GM21619 (cell line): ENCODE measurements around the gene LENEP.

ENCODE experiments used
- ATAC-seq: cut with Tn5 transposase; IDR thresholded peaks from one replicate; pipeline ENCODE4 v1.9.1; 2021; ENCODE audit not compliant: unreplicated experiment

LENEP gene

DNA sequence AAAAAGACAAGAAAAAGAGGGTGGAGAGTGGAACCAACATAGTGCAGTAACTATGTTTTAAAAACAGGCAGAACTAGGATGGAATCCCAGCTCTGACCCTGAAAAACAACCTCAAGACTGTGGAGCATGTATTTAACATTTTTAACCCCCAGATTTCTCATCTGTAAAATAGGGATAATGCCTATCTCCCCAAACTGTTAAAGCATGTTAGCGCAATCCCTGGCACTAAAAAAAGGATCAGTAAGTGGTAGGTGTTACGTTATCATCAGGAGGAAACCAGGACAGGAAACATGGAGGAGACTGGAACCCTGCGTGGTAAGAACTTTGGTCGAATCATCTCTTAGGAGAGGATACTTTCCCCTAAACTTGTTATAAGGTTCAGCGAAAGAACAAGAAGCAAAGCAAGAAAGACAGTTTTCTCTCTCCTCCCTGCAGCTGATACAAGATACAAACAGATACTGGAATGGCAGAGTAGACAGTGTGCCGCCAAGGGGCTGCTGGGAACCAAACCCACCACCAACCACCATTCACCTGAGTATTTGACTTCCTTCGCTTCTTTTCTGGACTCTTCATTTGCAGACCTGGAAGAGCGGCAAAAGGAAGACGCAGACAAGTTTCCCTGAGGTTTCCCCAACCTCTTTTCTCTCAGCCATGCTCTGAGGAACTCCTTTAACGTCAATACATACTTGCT, 32.8 kb upstream of the LENEP start:
- ATAC-seq: no peak

DNA sequence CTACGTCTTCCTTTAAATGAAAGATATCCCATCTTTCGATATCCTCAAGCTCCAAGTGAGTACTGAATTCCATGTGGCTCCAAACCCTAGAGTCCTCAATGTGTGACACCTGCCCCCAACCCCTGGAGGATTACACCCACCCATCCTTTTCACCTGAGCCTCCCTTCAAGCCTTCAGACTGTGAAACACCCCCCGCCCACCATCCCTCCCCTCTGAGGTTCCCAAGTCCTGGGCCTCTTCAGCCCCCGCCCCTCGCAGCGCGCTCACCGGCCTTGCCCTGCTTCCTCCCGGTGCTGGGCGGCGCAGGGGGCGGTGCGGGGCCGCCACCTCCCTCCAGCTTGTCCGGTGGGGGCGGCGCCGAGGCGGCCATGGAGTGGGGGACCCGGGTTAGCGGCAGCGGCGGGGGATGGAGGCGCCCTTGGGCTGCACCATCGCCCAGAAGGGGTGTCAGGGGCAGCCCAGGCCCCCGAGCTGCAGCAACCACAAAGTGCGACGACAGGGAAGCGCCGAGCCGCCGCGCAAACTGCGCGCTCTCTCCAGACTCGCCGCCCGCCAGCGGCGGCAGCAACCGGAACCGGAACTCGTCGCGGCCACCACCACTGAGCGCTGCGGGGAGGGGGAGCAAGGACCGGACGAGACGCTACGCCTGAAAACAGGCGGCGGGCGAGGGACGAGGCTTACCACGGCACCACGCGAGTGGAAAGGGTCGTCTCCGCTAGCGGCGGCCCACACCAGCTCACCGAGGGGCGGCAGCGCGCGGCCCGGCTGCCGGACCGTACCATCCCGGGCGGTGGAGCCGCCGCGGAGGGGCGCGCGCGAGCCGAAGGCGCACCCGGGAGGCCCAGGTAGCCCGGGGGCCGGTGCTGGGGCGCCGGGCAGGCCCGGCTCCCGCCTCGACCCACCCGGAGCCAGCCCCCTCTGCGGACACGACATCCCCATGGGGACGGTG, 31.9 kb upstream of the LENEP start, which contains the start of gene PYGO2:
Gene PYGO2 (minus strand): TSS at position 576 of the 949 bp plus-strand sequence. CDS start 206 bp downstream, at position 370.
- peak; percentile 67 for ATAC-seq

DNA sequence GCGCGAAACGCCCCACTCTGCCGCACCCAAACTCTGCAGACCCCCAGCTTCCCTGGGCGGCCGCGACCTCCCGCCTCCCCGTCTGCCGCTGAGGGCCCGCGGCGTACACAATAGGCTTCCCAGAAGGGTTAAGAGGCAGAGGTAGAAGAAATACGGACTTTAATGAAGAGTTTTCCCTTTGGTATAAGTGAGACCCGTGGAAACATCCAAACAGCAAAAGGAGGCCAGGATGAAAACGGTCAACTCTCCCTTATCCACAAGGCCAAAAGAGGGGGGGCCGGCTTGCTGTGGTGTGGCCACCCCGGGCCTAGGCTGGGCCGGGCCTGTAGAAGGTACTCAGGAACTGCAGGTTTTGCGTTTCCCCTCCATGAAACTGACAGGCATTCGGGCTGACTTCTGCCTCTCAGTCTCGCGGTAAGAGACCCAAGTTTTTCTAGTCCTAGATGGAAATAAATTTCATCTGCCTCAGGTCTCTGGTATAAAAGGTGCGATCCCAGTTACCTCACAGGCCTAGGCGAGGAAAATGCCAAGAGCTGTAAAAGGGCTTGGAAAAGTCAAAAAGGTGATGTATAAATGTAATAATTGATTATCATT, 31.1 kb upstream of the LENEP start:
- peak; percentile 26 for ATAC-seq

DNA sequence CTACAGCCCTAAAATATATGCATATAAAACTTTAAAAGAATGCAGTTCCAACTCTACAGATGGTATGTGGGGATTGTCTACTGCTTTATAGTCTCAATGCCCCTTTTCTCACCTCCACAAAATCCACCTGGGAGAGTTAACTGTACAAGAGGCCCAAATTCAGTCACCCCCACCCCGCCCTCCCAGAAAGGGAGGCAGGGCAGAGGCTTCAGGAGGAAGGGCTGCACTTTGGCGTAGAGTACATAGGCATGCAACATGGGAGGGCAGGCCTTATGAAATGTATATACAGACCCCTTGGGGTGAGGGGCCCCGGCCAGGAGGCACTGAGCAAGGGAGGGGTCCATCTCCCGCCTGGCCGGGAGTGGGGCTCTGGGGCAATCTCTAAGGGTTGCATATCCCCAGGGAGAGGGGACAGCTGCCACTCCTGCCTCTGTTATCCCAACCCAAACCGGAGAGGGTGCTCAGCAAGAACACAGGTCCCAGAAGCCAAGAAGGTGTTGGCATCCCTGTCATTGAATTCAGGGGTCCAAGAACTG, 30.5 kb upstream of the LENEP start:
- ATAC-seq: no peak

DNA sequence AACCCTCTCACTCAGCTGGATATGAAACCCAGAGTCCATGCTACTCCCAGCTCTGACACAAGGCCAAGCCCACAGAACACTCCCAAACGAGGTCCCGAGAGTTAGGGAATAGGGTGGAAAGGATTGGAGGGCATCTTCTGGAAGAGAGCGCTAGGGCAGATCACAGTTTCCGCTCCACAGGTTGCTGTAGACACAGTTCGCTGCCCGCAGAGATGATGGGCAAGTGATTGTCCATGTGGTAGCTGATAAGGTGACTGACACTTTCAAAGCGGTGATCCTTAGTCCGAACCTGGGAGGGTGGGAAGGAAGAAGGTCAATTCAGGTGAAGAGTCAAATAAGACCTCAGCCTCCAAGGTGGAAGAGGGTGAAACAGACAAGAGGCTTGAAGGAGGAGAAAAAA, 29.7 kb upstream of the LENEP start:
- no peak for ATAC-seq

DNA sequence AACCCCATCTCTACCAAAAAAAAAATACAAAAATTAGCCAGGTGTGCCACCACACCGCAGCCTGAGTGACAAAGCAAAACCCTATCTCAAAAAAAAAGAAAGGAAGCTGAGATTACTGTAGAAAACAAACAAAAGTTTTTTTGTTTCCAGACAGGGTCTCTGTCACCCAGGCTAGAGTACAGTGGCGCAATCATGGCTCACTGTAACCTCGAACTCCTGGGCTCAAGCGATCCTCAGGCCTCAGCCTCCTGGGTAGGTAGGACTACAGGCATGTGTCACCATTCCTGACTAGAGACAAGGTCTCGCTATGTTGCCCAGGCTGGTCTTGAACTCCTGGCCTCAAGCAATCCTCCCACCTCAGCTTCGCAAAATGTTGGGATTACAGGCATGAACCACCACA, 29.0 kb upstream of the LENEP start:
- no peak for ATAC-seq

DNA sequence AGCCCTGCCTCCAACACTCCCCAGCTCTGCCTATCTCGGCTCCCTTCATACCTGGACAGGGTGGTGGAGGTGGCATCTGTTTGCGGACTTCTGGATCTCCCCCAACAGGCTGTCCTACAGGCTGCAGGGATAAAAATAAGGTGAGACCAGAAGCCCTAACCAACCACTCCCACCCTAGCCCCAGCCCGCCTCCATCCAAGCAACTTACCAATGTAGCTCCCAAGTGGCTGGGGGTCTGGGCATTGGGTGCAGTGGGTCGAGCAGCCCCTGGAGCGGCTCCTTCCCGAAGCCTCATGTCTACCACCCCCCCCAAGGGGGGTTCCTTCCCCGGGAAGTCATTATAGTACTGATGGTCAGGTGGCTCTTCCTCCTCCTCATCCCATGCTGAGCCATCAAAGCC, 27.3 kb upstream of the LENEP start:
- ATAC-seq: no peak

DNA sequence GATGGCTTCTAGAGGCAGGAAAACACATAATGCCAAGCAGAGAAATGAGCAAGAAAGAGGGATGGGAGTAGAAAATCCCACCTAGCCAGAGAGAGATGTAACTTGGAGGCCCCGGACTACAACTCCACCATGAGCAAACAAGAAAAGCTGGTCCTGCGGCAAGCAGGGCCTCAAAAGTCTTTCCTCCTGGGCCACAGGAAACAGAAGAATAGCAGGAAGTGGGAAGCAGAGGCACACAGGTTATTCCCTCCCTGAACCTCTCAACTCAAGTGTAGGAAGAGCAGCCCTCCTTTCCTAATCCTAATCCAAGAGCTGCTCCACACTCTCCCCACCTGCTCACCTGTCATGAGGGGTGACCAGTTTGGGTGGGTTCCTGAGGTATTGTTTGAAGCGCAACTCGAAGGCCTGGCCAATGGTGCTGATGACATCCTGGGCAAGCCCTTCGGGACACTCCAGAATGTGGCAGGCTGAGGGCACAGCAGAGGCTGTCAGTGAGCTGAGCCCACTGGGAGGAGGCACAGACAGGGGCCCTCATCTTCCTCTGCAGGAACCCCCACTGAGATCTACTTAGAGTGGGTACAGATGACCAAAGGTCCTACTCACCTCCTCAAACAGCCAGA, 25.9 kb upstream of the LENEP start:
- no peak for ATAC-seq

DNA sequence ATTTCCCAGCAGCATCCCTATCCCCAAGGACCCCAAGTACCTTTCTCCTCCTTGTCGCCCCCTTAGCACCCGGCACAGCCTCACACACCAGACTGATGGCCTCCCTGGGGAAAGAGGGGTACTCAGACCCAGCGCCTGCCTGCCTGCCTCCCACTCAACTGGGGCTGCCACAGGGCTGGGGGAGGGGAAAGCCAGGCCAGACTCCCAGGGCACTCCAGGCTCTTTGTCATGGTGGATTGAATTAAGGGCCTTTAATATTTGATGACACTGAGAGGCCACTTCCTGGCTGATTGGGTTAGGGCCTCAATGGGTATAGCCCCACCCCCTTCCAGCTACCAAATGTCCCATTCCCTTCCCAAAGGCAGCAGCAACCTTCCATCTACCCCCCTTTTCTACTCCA, 24.7 kb upstream of the LENEP start:
- ATAC-seq: no peak

DNA sequence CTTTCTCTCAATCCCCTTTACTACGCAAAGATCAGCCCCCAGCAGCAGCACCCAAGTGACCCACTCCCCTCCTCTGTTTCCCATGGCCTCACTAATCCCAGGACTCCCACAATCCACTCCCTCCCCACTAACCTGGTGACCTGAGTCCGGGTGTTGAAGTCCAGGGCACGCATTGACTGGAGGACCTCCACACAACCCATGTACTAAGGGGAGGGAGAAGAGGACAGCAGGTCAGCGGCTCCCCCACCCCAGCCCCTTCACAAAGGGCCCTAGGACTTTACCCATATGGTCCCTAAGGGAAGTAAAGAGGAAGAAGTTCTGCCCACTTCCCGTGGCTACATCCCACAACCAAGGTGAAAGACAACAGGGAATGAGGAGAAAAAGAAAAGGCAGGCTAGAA, 24.1 kb upstream of the LENEP start:
- no peak for ATAC-seq

DNA sequence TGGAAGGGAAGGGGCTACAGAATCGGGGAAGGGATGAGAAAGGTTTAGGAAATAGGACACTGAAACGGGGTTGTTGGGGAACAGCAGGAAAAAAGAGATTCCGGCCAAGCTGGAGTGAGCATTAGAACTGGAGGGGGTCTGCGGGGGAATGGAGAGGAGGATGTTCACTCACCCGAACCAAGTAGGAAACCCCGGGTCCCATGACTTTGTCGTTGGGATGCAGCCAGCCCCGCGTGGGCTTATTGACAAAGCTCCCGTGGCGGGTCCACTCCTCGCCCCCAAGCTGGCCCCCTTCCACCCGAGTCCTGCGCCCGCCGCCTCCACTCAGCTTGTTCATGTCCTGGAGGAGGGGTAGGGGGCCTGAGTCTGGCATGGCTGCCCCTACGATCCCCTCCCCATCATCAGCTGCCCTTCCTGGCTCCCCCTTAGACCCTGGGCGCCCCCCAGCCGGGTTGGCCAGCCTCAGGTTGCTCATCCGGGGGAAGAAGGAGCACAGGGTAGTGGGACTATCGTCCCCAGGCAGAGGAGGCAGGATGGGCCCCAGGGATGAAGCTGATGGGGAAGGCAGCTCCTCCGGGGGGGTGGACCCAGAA, 23.4 kb upstream of the LENEP start:
- ATAC-seq: no peak

DNA sequence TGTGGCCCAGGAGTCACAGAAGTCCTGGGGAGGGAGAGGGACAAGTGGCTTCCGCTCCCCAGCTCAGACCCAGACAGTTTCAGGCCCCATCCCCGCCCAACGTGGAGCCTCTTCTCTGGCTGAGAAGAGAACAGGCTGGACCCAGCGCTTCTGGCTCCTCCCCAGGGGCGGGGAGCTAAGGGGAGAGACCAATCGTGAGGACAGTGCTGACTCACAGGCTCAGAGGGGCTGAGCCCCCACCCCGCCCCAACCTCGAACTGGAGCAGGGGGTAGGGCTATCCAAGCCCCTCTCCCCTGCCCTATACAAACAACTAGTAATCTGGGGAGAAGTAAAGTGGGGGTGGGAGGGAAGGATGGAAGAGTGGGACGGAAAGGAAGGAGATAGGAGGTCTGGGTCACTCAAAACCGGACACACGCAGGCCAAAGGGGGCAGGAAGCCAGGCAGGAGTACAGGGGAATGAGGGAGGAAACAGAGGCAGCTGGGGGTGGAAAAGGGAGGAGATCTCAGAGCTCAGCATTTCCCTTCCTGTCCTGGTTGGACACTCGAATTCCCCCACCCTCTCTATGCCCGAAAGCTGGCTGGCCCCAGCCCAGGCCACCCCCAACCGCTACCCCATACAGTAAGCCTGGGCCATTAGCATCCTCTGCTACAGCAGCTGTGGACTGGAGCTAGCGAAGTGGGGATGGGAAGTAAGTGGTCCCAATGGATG, 22.6 kb upstream of the LENEP start, which contains the start of gene SHC1:
Gene SHC1 (minus strand): TSS at position 117 of the 710 bp plus-strand sequence. CDS start 221 bp downstream, outside the sequence.
- ATAC-seq: no peak

DNA sequence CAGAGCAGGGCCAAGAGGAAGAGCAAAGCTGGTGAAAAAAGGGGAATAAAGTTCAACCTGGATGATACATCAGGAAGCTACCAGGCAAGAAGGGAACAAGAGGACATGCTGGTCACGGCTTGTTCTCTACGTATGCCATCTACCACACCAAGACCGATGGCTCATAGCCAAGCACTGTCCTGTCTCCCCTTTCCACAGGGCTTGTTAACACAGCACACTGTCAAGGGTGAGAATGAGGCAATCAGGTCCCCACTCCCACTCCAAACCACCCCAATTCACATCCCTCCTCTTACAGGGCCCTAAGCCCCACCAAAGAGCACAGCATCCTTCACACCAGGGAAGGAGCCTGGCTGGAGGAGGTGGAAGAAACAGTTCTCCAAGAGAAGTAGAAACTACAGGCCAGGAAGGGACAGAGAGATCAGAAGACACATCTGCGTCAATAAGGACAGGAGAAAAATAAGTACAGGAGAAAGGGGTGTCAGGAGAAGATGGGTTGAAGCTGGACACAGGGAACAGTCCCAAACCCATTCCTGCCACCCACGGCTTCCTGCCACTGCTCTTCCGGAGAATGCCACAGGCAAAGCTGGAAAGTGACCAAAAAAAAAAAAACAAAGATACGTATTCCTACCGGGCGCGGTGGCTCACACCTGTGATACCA, 21.9 kb upstream of the LENEP start:
- no peak for ATAC-seq

DNA sequence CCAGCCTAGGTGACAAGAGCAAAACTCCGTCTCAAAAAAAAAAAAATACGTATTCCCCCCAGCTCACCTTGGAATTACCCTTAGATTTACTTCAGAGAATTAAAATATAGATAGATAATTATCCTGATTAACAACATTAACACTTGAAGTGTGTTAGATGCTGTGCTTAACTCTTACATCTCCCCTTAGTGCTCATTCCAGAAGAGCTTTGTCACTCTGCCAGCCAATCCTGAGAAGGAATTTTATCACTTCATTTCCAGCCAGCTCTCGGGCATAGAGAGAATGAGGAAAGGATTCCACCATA, 21.2 kb upstream of the LENEP start:
- no peak for ATAC-seq

DNA sequence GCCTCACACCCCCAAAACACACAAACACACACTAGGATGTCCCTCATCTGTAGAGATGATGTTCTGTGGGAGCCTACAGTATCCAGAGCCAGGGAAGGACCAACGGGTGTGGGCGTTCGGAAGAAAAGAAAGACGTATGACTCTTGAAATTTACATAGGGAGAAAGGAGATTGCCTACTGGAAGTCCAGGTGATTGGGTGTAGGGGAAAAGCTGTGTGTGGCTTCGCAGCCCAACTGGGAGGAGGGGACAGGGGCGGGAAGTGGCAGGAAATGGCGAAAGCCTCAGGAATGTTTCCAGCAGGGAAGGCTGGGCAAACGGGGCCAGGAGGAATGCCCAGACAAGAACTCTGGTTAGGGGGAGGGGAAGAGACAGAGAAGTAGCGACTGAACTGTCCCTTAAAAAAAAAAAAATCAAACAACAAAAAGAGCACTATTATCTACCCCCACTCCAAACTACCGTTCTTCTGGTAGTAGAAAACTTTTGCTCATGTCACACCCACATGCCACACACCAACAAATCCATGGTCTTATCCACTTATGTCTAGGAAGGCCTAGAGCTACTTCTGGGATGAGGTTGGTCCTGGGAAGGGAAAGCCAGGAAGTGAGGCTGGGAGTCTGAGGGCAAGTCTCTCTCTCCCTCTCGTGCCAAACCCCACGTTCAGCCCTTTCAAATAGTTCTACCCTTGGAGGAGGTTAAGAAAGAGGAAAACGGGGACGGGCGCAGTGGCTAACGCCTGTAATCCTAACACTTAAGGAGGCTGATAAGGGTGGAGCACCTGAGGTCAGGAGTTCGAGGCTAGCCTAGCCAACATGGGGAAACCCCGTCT, 20.7 kb upstream of the LENEP start:
- no peak for ATAC-seq

DNA sequence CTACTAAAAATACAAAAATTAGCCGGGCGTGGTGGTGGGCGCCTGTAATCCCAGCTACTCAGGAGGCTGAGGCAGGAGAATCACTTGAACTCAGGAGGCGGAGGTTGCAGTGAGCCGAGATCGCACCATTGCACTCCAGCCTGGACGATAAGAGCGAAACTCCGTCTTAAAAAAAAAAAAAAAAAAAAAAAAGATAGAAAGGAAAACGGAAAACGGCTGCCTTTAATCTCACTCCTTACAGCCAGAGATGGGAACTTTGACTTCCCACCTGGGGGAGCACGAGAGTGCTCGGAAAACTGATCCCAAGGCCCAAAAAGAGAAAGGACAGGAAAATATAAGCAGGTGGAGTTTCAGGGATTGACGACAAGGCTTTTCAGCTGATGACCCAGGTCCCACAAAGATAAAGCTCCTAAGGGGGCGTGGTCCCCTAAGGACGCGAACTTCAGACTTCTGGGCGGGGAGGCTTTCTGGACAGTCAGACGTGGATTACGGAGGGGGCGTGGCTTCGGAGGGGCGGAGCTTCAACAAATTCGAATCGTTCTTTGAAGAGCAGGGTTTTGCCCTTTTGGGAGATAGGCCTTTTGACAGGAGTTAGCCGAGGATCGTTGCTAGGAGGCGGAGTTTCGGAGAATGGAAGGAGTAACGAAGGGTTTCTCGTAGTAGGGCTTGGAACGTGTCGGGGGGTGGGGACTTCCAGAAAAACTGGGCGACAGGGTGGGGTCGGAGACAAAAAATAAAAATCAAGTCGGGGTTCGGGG, 19.9 kb upstream of the LENEP start:
- ATAC-seq: no peak

DNA sequence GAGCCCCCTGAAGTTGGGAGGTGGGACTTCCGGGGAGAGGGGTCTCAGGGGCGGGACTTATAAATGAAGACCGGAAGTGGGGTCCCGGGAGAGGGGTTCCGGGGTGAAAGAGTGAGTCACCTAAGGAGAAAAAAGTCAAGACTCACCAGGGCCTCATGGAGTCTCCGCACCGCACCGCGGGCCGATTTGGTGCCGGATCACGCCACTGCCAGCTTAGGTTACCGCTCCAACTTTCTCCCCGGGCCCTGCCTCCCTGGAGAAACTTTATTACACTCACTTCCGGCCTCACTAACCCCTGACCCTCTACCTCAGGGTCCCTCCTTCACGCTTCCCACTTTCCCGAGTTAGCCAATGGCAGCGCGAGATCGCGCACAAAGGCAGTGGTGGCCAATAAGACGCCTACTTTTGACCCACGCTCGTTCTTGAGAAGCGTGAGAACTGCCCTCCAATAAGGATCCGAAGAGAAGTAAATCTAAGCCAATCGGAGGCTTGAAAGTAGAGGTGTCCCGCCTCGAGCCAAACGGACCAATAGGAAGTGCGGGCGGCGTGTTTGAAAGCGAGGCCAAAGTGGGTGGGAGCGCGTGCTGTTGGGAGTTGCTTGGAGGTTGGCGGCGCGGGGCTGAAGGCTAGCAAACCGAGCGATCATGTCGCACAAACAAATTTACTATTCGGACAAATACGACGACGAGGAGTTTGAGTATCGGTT, 19.1 kb upstream of the LENEP start, which contains the start of gene CKS1B:
Gene CKS1B (plus strand): TSS at position 580 of the 706 bp plus-strand sequence. CDS start 65 bp downstream, at position 645.
- peak; percentile 71 for ATAC-seq
